ENCODE data around the gene PICALM.

The PICALM gene

GRCh38 chr11:86061483-86062205, 7.2 kb downstream of the PICALM start:
- H3K36me3 ChIP-seq (ENCODE audit: control insufficient read depth, insufficient read depth, low read length): no peaks in the 10 kb centered on the region
- H3K4me3 ChIP-seq (ENCODE audit: low read length): no peak overlapping the region
- no peak overlapping the region for H3K9ac ChIP-seq (ENCODE audit: low read length)
- peaks cover 27% of the 10 kb centered on the region for H3K4me1 ChIP-seq (ENCODE audit: control insufficient read depth, insufficient read depth, low read length)
- H3K9me3 ChIP-seq (ENCODE audit: control insufficient read depth, low read length): no peaks in the 10 kb centered on the region
- no peaks in the 10 kb centered on the region for H3K27me3 ChIP-seq (ENCODE audit: control insufficient read depth, insufficient read depth, low read length)

DNA sequence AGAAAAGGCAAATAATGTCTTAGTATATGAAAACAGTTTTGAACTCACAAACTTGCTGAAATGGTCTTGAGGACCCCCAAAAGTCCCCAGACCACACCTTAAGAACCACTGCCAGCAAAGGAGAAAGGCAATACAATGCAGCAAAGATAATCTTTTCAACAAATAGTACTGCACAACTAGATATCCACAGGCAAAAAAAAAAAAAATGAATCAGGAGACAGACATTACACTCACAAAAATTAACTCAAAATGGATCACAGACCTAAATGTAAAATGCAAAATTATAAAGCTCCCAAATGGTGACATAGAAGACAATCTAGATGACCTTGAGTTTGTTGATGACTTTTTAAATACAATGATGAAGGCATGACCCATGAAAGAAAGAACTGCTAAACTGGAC, 8.3 kb downstream of the PICALM start:
- no peaks in the 10 kb centered on the region for H3K27me3 ChIP-seq (ENCODE audit: control insufficient read depth, insufficient read depth, low read length)
- H3K4me1 ChIP-seq (ENCODE audit: control insufficient read depth, insufficient read depth, low read length): peaks cover 20% of the 10 kb centered on the region
- no peaks in the 10 kb centered on the region for H3K9me3 ChIP-seq (ENCODE audit: control insufficient read depth, low read length)
- no peaks in the 10 kb centered on the region for H3K36me3 ChIP-seq (ENCODE audit: control insufficient read depth, insufficient read depth, low read length)
- H3K9ac ChIP-seq (ENCODE audit: low read length): no peak overlapping the region
- H3K4me3 ChIP-seq (ENCODE audit: low read length): no peak overlapping the region

DNA sequence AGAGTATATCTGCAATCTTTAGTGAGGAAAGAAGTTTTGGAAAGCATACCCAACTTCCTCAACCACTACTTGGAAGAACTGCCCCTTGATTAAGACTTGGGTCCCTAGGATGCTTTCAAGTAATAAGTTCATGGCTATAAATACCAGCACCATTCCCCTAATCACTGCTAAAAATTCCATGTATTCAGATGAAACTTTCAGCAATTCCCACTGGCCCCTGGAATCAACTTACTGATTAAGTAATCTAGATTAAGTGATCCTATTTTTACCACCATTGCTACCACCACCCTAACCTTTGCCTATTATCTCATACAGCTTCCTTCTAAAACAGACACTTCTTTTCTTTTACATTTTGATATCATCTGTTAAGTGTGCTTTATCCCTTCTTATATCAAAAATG, 10.5 kb downstream of the PICALM start:
- no peak overlapping the region for H3K9ac ChIP-seq (ENCODE audit: low read length)
- no peaks in the 10 kb centered on the region for H3K9me3 ChIP-seq (ENCODE audit: control insufficient read depth, low read length)
- H3K4me3 ChIP-seq (ENCODE audit: low read length): no peak overlapping the region
- H3K4me1 ChIP-seq (ENCODE audit: control insufficient read depth, insufficient read depth, low read length): peaks cover 16% of the 10 kb centered on the region
- no peaks in the 10 kb centered on the region for H3K27me3 ChIP-seq (ENCODE audit: control insufficient read depth, insufficient read depth, low read length)
- H3K36me3 ChIP-seq (ENCODE audit: control insufficient read depth, insufficient read depth, low read length): no peaks in the 10 kb centered on the region

- no peak overlapping the region for H3K4me3 ChIP-seq (ENCODE audit: low read length)
- no peaks in the 10 kb centered on the region for H3K36me3 ChIP-seq (ENCODE audit: control insufficient read depth, insufficient read depth, low read length)
- no peaks in the 10 kb centered on the region for H3K9me3 ChIP-seq (ENCODE audit: control insufficient read depth, low read length)
- H3K27me3 ChIP-seq (ENCODE audit: control insufficient read depth, insufficient read depth, low read length): no peaks in the 10 kb centered on the region
- peaks cover 26% of the 10 kb centered on the region for H3K4me1 ChIP-seq (ENCODE audit: control insufficient read depth, insufficient read depth, low read length)
- H3K9ac ChIP-seq (ENCODE audit: low read length): no peak overlapping the region
These were observed 12.5 kb downstream of the PICALM start for GRCh38 chr11:86056351-86056854.

DNA sequence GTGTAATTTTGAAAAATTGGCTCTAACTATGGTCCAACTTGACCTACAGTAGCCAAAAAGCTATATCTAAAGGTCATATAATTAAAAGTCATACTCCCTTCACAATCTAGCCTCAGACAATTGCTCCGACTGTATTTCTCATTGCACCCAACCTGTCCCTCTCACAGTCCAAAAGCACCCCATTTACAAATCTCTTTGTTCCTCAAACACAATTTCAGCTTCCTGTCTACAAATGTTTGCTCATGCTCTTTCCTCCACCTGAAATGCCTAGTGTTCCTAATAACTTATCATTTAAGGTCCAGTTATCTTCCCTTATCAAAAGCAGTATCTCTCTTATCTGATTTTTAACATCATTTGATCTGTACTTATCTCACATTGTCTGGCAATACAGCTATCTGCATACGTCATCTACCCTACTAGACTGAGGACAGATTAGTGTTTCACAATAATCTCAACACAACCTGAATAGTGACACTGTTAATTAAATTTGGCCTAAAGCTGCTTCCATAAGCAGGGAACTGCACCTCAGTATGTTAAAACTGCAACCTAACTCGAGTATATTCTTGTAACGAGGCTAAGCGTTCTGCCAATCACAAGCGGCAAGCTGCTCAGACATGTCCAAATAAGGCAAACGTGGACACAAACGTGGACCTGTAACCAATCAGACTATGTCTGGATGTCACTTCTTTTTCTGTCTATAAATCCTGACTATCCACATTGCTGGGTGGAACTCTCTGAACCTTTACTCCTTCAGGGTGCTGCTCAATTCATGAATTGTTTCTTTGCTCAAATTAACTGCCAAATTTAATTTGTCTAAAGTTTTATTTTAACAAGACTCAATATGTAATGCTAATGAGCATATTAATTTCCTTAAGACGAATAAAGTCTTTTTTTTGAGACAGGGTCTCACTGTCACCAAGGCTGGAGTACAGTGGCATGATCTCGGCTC, 15.9 kb downstream of the PICALM start:
- H3K4me3 ChIP-seq (ENCODE audit: low read length): no peak overlapping the region
- H3K9ac ChIP-seq (ENCODE audit: low read length): no peak overlapping the region
- H3K9me3 ChIP-seq (ENCODE audit: control insufficient read depth, low read length): no peaks in the 10 kb centered on the region
- no peaks in the 10 kb centered on the region for H3K36me3 ChIP-seq (ENCODE audit: control insufficient read depth, insufficient read depth, low read length)
- H3K27me3 ChIP-seq (ENCODE audit: control insufficient read depth, insufficient read depth, low read length): no peaks in the 10 kb centered on the region
- H3K4me1 ChIP-seq (ENCODE audit: control insufficient read depth, insufficient read depth, low read length): peaks cover 11% of the 10 kb centered on the region

GRCh38 chr11:86050196-86050709, 18.6 kb downstream of the PICALM start:
- Histone ChIP-seq H3K4me3 (ENCODE audit: low read length) (no peak overlapping the region), H3K9ac (ENCODE audit: low read length) (no peak overlapping the region), H3K9me3 (ENCODE audit: control insufficient read depth, low read length) (no peaks in the 10 kb centered on the region), H3K4me1 (ENCODE audit: control insufficient read depth, insufficient read depth, low read length) (peaks cover 15% of the 10 kb centered on the region), H3K36me3 (ENCODE audit: control insufficient read depth, insufficient read depth, low read length) (no peaks in the 10 kb centered on the region), H3K27me3 (ENCODE audit: control insufficient read depth, insufficient read depth, low read length) (no peaks in the 10 kb centered on the region)

GRCh38 chr11:86047275-86047991, 21.5 kb downstream of the PICALM start:
- Histone ChIP-seq H3K36me3 (ENCODE audit: control insufficient read depth, insufficient read depth, low read length) (no peaks in the 10 kb centered on the region), H3K4me3 (ENCODE audit: low read length) (no peak overlapping the region), H3K4me1 (ENCODE audit: control insufficient read depth, insufficient read depth, low read length) (peaks cover 5% of the 10 kb centered on the region), H3K27me3 (ENCODE audit: control insufficient read depth, insufficient read depth, low read length) (no peaks in the 10 kb centered on the region), H3K9me3 (ENCODE audit: control insufficient read depth, low read length) (no peaks in the 10 kb centered on the region), H3K9ac (ENCODE audit: low read length) (no peak overlapping the region)

DNA sequence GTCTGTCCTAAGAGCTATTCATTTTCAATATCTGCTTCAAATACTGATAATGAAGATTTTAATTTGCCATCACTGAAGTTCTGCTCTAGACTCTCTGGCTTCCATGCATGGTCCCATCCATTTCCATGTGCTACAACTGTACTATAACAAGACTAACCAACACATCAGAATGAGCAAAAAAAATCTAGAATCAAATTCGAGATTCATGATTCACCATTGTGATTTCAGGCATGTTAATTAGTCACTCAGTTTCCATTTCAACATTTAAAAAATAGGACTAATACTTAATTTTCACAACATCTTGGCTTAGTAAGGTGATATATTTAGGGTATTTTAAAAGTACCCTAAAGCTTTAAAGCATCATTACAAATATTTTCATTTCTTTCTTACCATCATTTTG, 22.8 kb downstream of the PICALM start:
- peaks cover 4% of the 10 kb centered on the region for H3K4me1 ChIP-seq (ENCODE audit: control insufficient read depth, insufficient read depth, low read length)
- no peaks in the 10 kb centered on the region for H3K9me3 ChIP-seq (ENCODE audit: control insufficient read depth, low read length)
- no peak overlapping the region for H3K9ac ChIP-seq (ENCODE audit: low read length)
- H3K36me3 ChIP-seq (ENCODE audit: control insufficient read depth, insufficient read depth, low read length): no peaks in the 10 kb centered on the region
- H3K4me3 ChIP-seq (ENCODE audit: low read length): no peak overlapping the region
- no peaks in the 10 kb centered on the region for H3K27me3 ChIP-seq (ENCODE audit: control insufficient read depth, insufficient read depth, low read length)

- H3K27me3 ChIP-seq (ENCODE audit: control insufficient read depth, insufficient read depth, low read length): no peaks in the 10 kb centered on the region
- H3K4me1 ChIP-seq (ENCODE audit: control insufficient read depth, insufficient read depth, low read length): peaks cover 4% of the 10 kb centered on the region
- H3K9ac ChIP-seq (ENCODE audit: low read length): no peak overlapping the region
- no peak overlapping the region for H3K4me3 ChIP-seq (ENCODE audit: low read length)
- H3K9me3 ChIP-seq (ENCODE audit: control insufficient read depth, low read length): no peaks in the 10 kb centered on the region
- H3K36me3 ChIP-seq (ENCODE audit: control insufficient read depth, insufficient read depth, low read length): no peaks in the 10 kb centered on the region
These were observed 24.9 kb downstream of the PICALM start for GRCh38 chr11:86043765-86044503.

- Histone ChIP-seq H3K9ac (ENCODE audit: low read length) (no peak overlapping the region), H3K36me3 (ENCODE audit: control insufficient read depth, insufficient read depth, low read length) (no peaks in the 10 kb centered on the region), H3K4me1 (ENCODE audit: control insufficient read depth, insufficient read depth, low read length) (peaks cover 4% of the 10 kb centered on the region), H3K4me3 (ENCODE audit: low read length) (no peak overlapping the region), H3K9me3 (ENCODE audit: control insufficient read depth, low read length) (no peaks in the 10 kb centered on the region), H3K27me3 (ENCODE audit: control insufficient read depth, insufficient read depth, low read length) (no peaks in the 10 kb centered on the region)
These were observed 26.9 kb downstream of the PICALM start for GRCh38 chr11:86041975-86042378.

All from mucosa of stomach (tissue), 1 donor.